HTERT RPE-1 (cell line): ENCODE results near the gene PTPRA.
"Not testable (repeated sequence)": the region's sequence is repeated elsewhere in the genome, so short reads cannot be mapped to it uniquely, and the experiment has no call there.

Source experiments
- in situ Hi-C: fragments of 300-500 bp; cut with MboI; formaldehyde crosslinking; loops from 4 replicates; pipeline ENCODE4 v1.14.3; 2020; ENCODE audit warnings: low sequenced_read_pairs

Gene PTPRA

DNA sequence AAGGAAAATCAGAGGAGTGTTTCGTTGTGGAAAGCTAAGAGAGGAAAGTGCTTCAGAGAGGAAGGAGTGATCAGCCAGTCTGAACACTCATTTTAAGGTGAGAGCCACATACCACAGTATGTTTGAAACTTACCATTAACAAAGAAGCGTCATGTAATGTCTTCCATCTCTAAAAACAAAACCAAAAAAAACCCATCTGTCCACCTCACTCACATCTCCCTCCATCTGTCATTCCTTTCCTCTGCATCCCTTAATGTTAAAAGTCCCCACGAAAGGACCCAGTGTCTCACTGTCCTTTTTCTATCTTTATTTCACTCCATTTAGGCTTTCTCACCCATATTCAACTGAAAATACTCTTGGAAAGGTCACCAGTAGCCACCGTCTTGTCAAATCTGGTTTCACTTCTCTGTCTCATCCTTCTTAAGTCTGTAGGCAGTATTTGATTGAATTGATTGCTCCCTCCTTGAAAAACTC, 110.8 kb downstream of the PTPRA start:
- in situ Hi-C loops, result no loop called here

DNA sequence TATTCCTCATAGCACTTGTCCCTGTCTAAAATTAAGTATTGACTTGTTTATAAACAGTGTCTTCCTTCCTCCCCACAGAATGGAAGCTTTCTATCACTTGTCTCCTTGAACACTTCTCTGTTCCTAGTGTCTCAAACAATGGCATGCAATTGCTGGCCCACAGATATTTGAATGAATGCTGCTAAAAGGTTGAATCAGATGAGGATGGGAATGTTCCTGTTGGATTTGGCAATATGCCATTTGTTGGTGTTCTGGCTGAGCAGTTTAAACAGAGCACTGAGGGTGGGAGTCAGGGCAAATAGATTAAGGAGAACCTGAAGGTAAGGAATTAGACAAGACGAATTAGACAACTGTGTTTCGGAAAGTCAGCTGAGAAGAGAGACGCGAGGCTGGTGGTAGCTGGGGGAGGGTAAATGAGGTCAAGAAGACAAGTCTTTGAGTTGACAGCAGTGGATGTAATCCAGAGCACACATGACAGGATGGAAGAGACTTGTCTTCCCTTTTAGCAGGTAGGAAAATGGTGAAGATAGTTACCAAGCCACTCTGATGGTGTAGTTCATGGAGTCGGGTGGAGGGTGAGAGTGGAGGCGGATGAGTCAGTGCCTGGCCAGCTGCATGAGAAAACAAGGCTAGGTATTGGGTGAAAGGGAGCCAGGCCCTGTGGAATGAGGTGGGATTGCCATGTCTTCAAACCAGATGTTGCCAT, 111.8 kb downstream of the PTPRA start:
- in situ Hi-C loops, result no loop called here

DNA sequence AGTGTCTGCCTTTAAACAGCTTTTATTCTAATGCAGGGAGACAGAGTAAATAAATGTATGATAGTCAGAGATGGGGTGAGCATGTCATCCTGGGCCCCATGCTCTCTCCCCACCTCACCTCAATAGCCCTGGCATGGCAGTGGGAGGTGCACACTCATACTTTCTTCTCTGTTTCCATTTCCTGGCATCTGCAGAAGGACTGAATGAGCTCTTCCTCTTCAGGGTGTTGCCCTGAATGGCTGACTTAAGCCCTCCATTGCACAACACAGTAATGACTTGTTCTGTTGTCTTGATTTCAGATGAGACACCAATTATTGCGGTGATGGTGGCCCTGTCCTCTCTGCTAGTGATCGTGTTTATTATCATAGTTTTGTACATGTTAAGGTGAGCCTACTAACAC, 113.2 kb downstream of the PTPRA start:
- in situ Hi-C loops, result no loop called here

DNA sequence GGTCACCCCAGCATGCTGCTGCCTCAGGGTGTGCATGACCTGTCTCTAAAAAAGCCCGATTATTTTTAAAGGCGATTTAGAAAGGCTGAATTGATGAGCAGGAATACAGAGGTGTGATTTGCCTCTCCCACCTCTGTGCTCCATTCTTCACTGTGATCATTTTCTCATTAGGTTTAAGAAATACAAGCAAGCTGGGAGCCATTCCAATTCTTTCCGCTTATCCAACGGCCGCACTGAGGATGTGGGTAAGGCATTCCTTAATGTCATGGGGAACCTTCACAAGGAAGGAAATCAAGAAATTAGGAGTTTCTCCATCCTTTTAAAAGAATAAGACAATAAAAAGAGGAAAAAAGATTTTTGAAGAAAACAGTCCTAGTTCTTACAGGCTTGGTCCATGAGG, 114.6 kb downstream of the PTPRA start:
- in situ Hi-C loops, result no loop called here

DNA sequence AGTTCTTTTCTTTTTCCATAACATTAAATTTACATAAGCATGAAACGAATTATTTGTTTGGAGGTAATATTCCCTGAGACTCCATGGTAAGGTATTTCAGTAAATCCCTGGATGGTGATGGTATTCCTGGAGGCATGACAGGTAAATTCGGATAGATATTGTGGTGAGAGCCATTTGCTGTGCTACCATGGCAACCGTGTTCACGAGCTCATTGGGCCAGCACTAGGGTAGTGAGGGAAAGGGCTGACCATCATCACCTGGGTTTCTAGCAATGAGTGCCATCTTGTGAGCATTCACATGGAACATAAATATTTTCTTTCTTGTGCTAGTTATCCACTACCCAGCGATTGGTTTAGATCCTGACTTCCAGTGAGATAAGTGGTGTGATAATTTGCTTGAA, 118.3 kb downstream of the PTPRA start:
- in situ Hi-C loops, result no loop called here

DNA sequence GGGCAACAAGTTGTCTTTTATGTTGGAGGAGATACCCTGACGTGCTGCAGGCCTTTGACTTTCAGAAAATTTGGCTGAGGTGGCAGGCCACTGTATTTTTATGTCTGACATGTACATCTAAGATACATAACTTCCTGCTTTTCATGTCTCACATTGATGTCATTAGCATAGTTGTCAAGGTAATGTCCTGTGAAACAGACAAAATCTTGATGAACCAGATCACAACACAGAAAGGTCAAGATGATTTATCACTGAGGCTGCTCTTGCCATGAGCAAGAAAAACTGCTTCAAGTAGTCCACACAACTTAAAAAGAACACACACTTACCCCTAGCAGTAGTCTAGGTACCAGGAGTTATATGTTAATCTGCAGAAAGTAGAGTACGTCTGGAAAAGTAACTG, 120.0 kb downstream of the PTPRA start:
- in situ Hi-C loops, result no loop called here

DNA sequence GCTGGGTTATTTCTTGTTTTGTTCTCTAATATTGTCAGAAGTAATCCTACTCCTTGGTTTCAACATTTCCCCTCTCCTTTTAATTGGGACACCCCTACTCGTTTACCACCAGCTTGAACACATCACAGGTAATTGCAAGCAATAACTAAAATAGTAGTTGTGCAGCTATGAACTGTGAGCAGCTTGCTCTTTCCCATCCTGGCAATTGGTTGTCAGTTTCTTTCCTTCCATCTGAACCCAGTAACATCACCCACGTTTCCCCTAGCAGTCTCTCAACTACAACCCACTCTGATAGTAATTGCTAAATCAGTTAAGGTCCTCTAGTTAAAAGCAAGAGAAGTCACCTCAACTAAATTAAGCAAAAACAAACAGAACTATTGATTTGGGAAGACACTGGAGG, 122.5 kb downstream of the PTPRA start:
- in situ Hi-C loops, result no loop called here

DNA sequence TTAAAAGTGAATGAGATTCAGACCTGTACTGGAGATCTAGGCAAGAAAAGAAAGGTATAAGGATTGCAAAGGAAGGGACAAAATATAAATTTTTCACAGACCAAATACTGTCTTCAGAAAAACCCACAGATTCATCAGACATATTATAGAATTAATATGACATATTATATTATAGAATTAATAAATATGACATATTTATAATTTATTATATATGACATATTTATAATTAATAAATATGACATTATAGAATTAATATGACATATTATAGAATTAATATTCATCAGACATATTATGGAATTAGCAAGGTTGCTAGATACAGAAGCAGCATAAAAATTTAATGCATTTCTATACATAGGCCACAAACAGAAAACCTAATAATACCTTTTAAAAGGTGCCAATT, 125.4 kb downstream of the PTPRA start:
- in situ Hi-C loops, result no loop called here

DNA sequence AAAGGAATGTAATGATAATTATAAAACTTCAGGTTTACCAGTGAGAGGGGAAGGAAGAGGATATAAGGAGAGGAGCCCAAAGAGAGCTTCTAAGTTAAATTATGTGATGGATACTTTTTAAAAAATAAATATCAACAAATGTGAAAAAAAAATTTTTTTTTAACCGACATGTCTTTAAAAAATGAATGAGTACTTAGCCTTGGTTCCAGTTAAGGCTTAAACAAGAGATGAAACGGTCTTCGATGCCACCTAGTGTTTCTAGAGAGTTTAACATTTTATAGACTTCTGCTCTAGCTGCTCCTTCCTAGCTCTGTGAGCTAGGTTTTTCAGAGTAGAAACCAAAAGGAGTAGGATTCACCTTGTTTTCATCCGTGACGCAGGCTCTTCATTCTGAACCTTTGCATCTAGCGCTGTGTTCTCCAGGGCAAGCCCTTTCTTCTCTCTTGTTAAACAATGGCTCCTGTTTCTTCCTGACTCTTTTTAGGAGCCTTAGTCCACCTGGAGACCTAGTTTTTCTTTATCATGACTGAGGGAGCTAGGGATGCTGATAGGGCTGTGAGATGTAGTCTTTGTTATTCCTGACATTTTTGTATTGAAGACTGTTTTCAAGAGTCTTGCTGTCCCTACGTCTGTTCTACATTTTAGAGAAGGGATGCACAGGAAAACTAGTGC, 127.7 kb downstream of the PTPRA start:
- in situ Hi-C loops, result no loop called here

DNA sequence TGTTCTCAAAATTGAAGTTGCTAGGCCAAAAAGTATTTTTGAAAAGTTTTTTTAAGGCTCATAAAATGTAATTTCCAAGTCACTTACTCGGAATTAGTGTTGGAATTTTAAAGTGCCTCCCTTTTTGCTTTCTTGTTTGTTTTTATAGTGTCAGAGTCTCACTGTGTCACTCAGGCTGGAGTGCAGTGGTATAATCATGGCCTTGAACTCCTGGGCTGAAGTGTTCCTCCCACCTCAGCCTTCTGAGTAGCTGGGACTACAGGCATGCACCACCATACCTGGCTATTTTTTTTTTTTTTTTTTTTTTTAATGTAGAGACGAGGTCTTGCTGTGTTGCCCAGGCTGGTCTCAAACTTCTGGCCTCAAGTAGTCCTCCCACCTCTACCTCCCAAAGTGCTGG, 130.1 kb downstream of the PTPRA start:
- in situ Hi-C loops, result no loop called here

DNA sequence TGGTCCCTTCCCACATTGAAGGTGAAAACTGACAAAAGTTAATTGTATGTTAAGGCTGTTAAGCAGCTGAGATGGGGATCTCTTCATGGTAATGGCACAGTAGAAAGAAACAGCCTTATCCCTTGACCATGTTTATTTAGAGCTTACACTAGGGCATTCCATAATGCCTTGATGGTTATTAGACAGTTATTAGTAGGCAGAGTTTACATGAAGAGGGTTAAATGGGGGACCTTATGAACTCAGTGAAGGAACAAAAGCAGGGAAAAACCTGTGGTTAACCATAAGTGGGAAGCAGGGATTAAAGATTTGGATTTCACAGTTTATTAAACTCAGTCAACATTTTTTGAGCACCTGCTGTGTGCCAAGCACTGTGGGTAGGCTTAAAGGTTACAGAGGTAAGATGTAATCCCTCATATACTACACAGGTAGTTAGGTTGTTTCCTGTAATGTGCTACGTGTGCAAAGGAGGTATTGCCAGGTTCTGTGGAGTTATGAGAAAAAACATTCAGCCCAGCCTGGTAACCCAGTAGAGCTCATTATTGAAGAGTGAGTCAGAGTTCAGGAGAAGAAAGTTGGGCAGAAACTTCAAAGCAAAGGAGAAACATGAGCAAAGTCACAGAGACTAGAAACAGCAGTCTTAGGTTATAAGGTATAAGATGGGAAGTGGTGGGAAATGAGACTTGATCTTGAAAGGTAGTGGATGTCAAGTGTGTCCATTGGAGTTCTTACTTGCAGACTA, 137.9 kb downstream of the PTPRA start:
- in situ Hi-C loops, result no loop called here

DNA sequence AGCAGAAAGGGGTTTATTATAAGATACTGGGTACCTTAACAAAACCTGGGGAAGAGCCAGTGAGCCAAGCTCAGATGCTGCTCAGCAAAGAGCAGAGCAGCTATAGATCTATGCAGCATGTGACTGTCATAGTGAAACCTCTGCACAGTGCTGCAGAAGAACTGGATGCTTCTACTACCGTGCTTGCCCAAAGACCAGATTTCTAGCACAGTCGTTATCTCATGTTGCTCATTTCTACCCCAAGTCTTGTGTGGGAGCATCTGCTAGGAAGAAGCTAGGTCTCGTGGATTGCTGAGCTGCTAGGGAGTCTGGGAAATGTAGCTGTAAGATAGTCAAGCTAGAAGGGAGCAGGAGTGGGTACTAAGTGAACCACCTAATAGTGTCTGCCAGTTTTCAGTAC, 138.5 kb downstream of the PTPRA start:
- in situ Hi-C loops, result no loop called here

DNA sequence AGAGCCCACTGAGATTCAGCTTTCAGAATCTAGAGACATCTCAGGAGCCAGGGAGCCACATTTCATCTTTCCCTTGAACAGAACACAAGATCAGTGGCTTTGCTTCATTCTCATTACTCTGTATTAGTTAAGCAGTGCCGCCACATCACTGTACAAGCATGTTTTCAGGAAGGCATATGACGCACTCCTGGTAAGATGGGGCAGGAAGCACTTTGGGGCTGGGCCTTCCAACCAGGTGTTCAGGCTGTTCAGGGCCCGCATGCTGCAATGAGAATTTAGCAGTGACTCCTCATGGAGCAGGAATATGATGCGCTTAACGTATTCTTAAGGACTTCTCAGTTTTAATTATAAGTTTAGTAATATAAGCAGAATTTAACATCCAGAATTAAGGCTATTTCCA, 140.5 kb downstream of the PTPRA start:
- in situ Hi-C loops, result no loop called here

DNA sequence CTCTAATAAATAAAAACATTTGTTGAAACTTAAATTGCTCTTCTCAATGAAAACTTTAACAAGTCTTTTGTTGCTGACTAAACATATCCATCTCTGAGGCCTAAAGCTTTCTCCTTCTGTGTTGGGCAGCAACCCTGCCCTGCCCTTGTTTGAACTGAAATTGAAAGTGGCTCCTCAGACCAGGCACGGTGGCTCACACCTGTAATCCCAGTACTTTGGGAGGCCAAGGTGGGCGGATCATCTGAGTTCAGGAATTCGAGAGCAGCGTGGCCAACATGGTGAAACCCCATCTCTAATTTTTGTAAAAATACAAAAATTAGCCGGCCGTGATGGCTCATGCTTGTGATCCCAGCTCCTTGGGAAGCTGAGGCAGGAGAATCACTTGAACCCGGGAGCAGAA, 140.9 kb downstream of the PTPRA start:
- in situ Hi-C loops, result no loop called here

DNA sequence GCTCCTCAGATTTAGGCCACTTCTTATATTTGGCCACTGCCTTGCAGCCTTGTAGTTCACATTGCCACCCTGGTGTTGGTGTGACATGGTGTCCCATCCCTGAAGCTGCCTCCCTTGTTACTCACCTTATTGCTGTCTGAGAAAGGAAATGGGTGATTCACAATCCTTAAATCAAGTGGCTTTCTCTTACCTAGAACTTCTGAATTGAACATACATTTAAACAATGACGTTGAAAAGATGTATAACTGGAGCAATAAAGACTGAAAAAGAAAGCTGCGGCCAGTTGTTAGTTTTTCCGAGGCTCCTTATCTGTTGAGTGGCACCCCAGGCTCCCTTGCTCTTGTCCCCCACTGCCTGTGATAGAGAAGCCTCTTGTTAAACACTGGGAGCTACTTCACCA, 141.4 kb downstream of the PTPRA start:
- in situ Hi-C loops, result no loop called here

DNA sequence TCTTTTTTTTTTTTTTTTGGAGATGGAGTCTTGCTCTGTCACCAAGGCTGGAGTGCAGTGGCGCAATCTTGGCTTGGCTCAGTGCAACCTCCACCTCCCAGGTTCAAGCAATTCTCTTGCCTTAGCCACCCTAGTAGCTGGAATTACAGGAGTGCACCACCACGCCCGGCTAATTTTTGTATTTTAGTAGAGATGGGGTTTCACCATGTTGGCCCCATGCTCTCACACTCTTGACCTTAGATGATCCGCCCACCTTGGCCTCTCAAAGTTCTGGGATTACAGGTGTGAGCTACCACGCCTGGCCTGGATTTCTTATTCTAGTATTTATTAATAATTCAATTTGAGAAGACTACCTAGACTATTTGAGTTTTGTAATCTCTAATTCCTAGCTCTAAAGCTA, 142.0 kb downstream of the PTPRA start:
- in situ Hi-C loops, result not testable (repeated sequence)

DNA sequence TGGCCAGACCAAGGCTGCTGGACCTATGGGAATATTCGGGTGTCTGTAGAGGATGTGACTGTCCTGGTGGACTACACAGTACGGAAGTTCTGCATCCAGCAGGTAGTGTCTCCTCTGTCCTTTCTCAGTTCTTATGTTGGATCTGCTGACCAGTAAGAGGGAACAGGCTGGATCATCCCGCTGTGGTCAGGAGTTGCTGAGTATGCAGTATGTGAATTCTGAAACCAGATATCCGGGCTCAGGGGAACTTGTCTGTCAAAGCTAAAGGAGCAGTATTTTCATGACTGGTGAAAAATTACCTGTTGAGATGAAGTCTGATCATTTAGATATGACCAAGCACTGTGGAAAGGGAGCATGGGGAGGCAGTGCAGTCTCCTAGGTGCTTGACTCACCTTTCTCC, 148.0 kb downstream of the PTPRA start:
- in situ Hi-C loops, result no loop called here

DNA sequence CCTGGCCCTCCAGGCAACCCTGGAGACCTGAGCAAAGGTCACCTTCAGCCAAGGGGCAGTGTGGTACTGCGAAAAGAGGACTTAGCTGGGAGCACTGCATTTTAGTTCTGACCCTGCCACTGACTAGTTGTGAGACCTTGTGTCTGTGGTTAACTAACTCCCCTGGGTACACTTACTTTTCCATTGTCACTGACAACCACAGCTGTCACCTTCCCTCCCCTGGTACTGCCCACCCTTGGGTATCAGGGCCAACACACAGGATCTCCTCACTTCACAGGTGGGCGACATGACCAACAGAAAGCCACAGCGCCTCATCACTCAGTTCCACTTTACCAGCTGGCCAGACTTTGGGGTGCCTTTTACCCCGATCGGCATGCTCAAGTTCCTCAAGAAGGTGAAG, 148.5 kb downstream of the PTPRA start:
- in situ Hi-C loops, result no loop called here

DNA sequence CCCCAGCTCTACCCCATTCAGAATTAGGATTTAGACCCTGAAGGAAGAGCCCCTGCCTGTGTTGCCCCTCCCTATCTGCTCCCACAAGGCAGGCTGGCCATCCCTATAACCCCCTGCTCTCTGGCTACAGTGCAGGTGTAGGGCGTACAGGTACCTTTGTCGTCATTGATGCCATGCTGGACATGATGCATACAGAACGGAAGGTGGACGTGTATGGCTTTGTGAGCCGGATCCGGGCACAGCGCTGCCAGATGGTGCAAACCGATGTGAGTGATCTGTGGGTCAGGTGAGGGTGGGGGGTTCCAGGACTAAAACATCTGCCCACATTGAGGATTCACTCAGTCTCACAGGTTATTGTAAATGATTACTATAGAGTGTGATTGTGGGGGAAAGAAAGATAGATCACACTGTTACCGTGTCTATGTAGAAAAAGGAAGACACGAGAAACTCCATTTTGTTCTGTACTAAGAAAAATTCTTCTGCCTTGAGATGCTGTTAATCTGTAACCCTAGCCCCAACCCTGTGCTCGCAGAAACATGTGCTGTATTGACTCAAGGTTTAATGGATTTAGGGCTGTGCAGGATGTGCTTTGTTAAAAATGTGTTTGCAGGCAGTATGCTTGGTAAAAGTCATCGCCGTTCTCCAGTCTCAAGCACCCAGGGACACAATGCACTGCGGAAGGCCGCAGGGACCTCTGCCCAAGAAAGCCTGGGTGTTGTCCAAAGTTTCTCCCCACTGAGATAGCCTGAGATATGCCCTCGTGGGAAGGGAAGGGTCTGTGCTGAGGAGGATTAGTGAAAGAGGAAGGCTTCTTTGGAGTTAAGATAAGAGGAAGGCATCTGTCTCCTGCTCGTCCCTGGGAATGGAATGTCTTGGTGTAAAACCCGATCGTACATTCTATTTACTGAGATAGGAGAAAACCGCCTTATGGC, 149.5 kb downstream of the PTPRA start:
- in situ Hi-C loops, result not testable (repeated sequence)

DNA sequence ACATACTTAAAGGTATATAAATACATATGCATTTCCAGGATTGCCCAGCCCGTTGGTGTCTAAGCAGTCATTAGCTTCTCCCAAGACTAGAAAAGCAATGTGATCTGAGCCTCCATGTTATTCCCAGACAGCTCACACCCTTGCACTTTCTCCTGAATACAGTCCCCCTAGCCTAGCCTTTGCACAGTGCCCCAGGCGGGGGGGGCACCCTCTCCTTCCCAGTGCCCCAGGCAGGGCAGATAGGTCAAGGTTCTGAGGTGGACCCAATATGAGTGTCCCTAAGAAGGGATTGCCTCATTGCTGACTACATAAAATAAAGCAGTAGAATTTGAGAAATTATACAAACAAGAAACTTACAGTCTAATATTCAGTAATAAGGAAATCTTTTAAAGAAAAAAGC, 154.7 kb downstream of the PTPRA start:
- in situ Hi-C loops, result no loop called here

DNA sequence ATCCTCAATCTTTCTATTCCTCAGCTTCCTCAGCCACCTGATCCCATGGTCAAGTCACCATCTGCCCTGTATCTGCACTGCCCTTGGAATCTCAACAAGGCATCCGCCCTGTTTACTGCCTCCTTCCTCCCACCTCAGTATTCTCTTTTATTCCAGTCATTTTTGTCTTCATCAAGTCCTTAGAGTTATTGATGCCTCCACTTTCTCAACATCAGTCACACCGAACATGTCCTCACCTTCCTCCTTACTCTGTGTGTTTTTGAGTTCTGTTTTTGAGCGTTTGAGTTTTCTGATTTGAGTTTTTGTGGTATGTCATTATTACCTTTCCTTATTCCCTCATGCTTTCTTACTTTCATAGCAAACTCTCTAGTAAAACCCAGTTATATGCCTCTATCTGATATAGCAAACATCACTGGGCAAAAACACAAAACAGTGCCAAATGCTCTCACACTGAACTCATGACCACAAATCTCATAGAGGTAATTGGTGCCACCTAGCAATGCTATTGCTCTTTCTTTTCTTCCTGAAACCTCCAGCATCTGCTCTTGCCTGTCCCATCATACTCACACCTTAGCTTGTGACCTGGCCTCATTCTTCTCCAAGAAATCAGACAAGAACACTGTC, 158.4 kb downstream of the PTPRA start:
- in situ Hi-C loops, result no loop called here
